Measurements from ENCODE around the gene CENPE. TPM values are rescaled to one million over a fixed set of nuclear protein-coding genes. Genes with fewer than 3 reads are reported as not detected.
"Not testable (repeated sequence)": the region's sequence is repeated elsewhere in the genome, so short reads cannot be mapped to it uniquely, and the experiment has no call there.

The CENPE gene
- total and polyA plus RNA-seq, 2 of the 4 experiments (the other 2 are of a cell fraction), result 3.7 to 14.5 TPM

DNA sequence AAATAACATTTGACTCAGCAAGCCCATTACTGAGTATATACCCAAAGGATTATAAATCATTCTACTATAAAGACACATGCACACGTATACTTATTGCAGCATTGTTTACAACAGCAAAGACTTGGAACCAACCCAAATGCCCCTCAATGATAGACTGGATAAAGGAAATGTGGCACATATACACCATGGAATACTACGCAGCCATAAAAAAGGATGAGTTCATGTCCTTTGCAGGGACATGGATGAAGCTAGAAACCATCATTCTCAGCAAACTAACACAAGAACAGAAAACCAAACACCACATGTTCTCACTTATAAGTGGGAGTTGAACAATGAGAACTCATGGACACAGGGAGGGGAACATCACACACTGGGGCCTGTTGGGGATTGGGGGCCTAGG lies 28.4 kb downstream of the CENPE start:
- POLR2A ChIA-PET (ENCODE audit: unreplicated experiment); in situ Hi-C loops (cut with MboI; ENCODE audit: low sequenced_read_pairs): not testable (repeated sequence)

More for the DNA sequence above, 28.4 kb downstream of the CENPE start:
- H3K9me3 ChIP-seq (ENCODE audit: control insufficient read depth, insufficient read depth, low read length); H2AK9ac ChIP-seq (replicated peaks; ENCODE audit: low read depth, low read length, poor library complexity); H2AK5ac ChIP-seq (ENCODE audit: low read depth, low read length); H3K56ac ChIP-seq (ENCODE audit: extremely low read depth, insufficient read depth, low read length); dilution Hi-C loops (cut with HindIII; ENCODE audit: low sequenced_read_pairs, unreplicated experiment); H3K36me3 ChIP-seq (ENCODE audit: control insufficient read depth, insufficient read depth, low read length); H4K5ac ChIP-seq (ENCODE audit: low read depth, low read length); H3K4me3 ChIP-seq (ENCODE audit: insufficient read depth, low read depth, low read length); DNase-seq; H2BK120ac ChIP-seq (ENCODE audit: low read depth, low read length); H3K14ac ChIP-seq (replicated peaks; ENCODE audit: low read depth, low read length); H2BK15ac ChIP-seq (ENCODE audit: low read depth, low read length); H3K9ac ChIP-seq (ENCODE audit: low read depth, low read length); H3K27me3 ChIP-seq (ENCODE audit: control insufficient read depth, insufficient read depth, low read length); H3K4me2 ChIP-seq (ENCODE audit: low read depth, low read length); BruUV-seq (replicated peaks); H3K23ac ChIP-seq (ENCODE audit: low read depth, low read length); H3K27ac ChIP-seq (ENCODE audit: insufficient read depth, low read length); H3K18ac ChIP-seq (ENCODE audit: low read depth, low read length); H4K20me1 ChIP-seq (ENCODE audit: insufficient read depth, low read length); ATAC-seq (ENCODE audit: low read depth); H2AFZ ChIP-seq (replicated peaks; ENCODE audit: low read length, poor library complexity); H3K9me1 ChIP-seq (ENCODE audit: insufficient read depth, low read length); H3K4me1 ChIP-seq (ENCODE audit: control insufficient read depth, insufficient read depth, low read length); CTCF ChIA-PET; H3K4ac ChIP-seq (ENCODE audit: low read depth, low read length); H2BK20ac ChIP-seq (ENCODE audit: low read depth, low read length); H4K8ac ChIP-seq (ENCODE audit: low read depth in 2 of 2, low read length in 2 of 2); H4K91ac ChIP-seq (ENCODE audit: insufficient read depth, low read depth, low read length); H2BK5ac ChIP-seq (ENCODE audit: low read depth, low read length, poor library complexity, severe bottlenecking): not testable (repeated sequence)
- intact Hi-C loops (cut with micrococcal nuclease), result loop anchor here (10.0 kb wide), 1 partner anchor 745 kb away; no protein-coding TSS in a partner anchor
- H3K79me1 ChIP-seq (ENCODE audit: low read depth in 1 of 2, low read length in 2 of 2), result peaks cover 9 to 11% of the 10 kb centered on the region in 2 experiments; a peak in 3 of 4 replicates
- no CpG with 5 or more reads among the region's 2 CpGs for WGBS, 2 experiments (ENCODE audit: extremely low coverage in 2 of 2, insufficient read length in 1 of 2)
